Ascending aorta (tissue), 2 donors: ENCODE results near the gene PRKCQ. TPM values are rescaled to one million over a fixed set of nuclear protein-coding genes. Genes with fewer than 3 reads are reported as not detected.

ENCODE experiments used
- DNase-seq, 2 donors: peaks; one replicate each; pipeline ENCODE4 v3.0.0-alpha.2; 2019; ENCODE audit warnings: low spot score in 2 of 2
- H3K27ac ChIP-seq, 2 donors: fragments of 200-600 bp; sonication (generic); one replicate each; pipeline ENCODE4 v1.5.1; 2016 to 2017; ENCODE audit warnings: mild to moderate bottlenecking in 1 of 2
- H3K27me3 ChIP-seq: fragments of 200-600 bp; sonication (generic); one replicate; pipeline ENCODE4 v1.5.1; 2017
- H3K36me3 ChIP-seq, 2 donors: fragments of 200-600 bp; sonication (generic); one replicate each; pipeline ENCODE4 v1.5.1; 2016
- H3K4me1 ChIP-seq, 2 donors: fragments of 200-600 bp; sonication (generic); one replicate each; pipeline ENCODE4 v1.5.1; 2016 to 2017; ENCODE audit warnings: mild to moderate bottlenecking in 1 of 2
- H3K4me3 ChIP-seq, 2 donors: fragments of 200-600 bp; sonication (generic); one replicate each; pipeline ENCODE4 v1.5.1; 2016 to 2017; ENCODE audit warnings: mild to moderate bottlenecking in 1 of 2
- H3K9me3 ChIP-seq, 2 donors: fragments of 200-600 bp; sonication (generic); one replicate each; pipeline ENCODE4 v1.5.1; 2016
- CTCF ChIP-seq, 3 experiments: fragments of 200-600 bp in 2 of 3; fragments of 450-650 bp in 1 of 3; sonication (generic) in 2 of 3; IDR thresholded peaks; one replicate each; pipeline ENCODE4 v1.5.1; 2016 to 2019; ENCODE audit warnings: antibody characterized with exemption in 3 of 3, mild to moderate bottlenecking in 1 of 3, moderate library complexity in 1 of 3
- intact Hi-C: fragments of 100-400 bp; cut with DNase I; formaldehyde crosslinking; loops from one replicate; pipeline ENCODE4 v1.15.1; 2023
- total RNA-seq: library from RNA; depleted of rRNA; stranded (reverse); fragments of >200 nt; gene quantifications from one replicate; pipeline ENCODE4 v1.1.0, GENCODE V29; 2016

PRKCQ gene
- total RNA-seq, 1 donor from 2014 or later = not detected

GRCh38 chr10:6393168-6393567 is 186.9 kb downstream of the PRKCQ start:
- Histone ChIP-seq H3K27ac (no peak overlapping the region), H3K36me3 (no peaks in the 10 kb centered on the region), H3K4me1 (no peaks in the 10 kb centered on the region), H3K9me3 (no peaks in the 10 kb centered on the region), H3K27me3 (no peaks in the 10 kb centered on the region), H3K4me3 (no peak overlapping the region)
- no peak for DNase-seq
- no peak for TF ChIP-seq CTCF (IDR thresholded peaks at IDR 0.05)
- intact Hi-C loops = no loop called here

- intact Hi-C loops = no loop called here
- no peak for TF ChIP-seq CTCF (IDR thresholded peaks at IDR 0.05)
- H3K36me3 ChIP-seq = no peaks in the 10 kb centered on the region
Measured at GRCh38 chr10:6390213-6390845, 189.7 kb downstream of the PRKCQ start.

GRCh38 chr10:6388261-6388893 is 191.7 kb downstream of the PRKCQ start:
- intact Hi-C loops = no loop called here
- no peaks in the 10 kb centered on the region for H3K27me3 ChIP-seq
- no peak for TF ChIP-seq CTCF (IDR thresholded peaks at IDR 0.05)

More at GRCh38 chr10:6390213-6390845, 189.7 kb downstream of the PRKCQ start:
- Histone ChIP-seq H3K27ac (no peak overlapping the region), H3K4me3 (no peak overlapping the region), H3K4me1 (no peaks in the 10 kb centered on the region), H3K9me3 (no peaks in the 10 kb centered on the region), H3K27me3 (no peaks in the 10 kb centered on the region)
- no peak for DNase-seq

GRCh38 chr10:6386960-6387359 is 193.1 kb downstream of the PRKCQ start:
- Histone ChIP-seq H3K4me1 (peaks cover 7 to 17% of the 10 kb centered on the region in 2 donors), H3K4me3 (no peak overlapping the region), H3K36me3 (no peaks in the 10 kb centered on the region), H3K9me3 (no peaks in the 10 kb centered on the region), H3K27me3 (no peaks in the 10 kb centered on the region), H3K27ac (no peak overlapping the region)
- no peak for TF ChIP-seq CTCF (IDR thresholded peaks at IDR 0.05)
- intact Hi-C loops = no loop called here
- DNase-seq = no peak

More at GRCh38 chr10:6388261-6388893, 191.7 kb downstream of the PRKCQ start:
- Histone ChIP-seq H3K27ac (no peak overlapping the region), H3K4me1 (peaks cover 2% of the 10 kb centered on the region in 2 donors), H3K36me3 (no peaks in the 10 kb centered on the region), H3K9me3 (no peaks in the 10 kb centered on the region), H3K4me3 (no peak overlapping the region)
- no peak for DNase-seq

GRCh38 chr10:6386346-6386745 is 193.7 kb downstream of the PRKCQ start:
- Histone ChIP-seq H3K4me1 (peaks cover 8 to 23% of the 10 kb centered on the region in 2 donors), H3K4me3 (no peak overlapping the region), H3K36me3 (no peaks in the 10 kb centered on the region), H3K27ac (no peak overlapping the region), H3K9me3 (no peaks in the 10 kb centered on the region), H3K27me3 (no peaks in the 10 kb centered on the region)
- TF ChIP-seq CTCF (IDR thresholded peaks at IDR 0.05) = no peak
- no peak for DNase-seq
- intact Hi-C loops = no loop called here
